Measurements from ENCODE around the gene ATG7.

GRCh38 chr3:11288021-11288491 lies 15.9 kb downstream of the ATG7 start:
- TF ChIP-seq CTCF (IDR thresholded peaks at IDR 0.05; ENCODE audit: low read depth, low read length, missing input control) (no peak), YY1 (IDR thresholded peaks at IDR 0.05) (no peak), RAD21 (IDR thresholded peaks at IDR 0.05) (no peak), REST (IDR thresholded peaks at IDR 0.05) (no peak), JUND (IDR thresholded peaks at IDR 0.05) (no peak), TAF1 (conservative IDR thresholded peaks at IDR 0.05) (no peak), ATF3 (IDR thresholded peaks at IDR 0.05) (no peak), SP1 (IDR thresholded peaks at IDR 0.05) (no peak), HNF4G (IDR thresholded peaks at IDR 0.05) (no peak), MAX (IDR thresholded peaks at IDR 0.05) (no peak), RXRA (IDR thresholded peaks at IDR 0.05) (no peak)
